Choroid plexus epithelial cell (primary cell): ENCODE results near the gene DNASE1L1.

Experiments used
- DNase-seq: peaks from one replicate; pipeline ENCODE4 v3.0.0-alpha.2; 2010; ENCODE audit warnings: low read depth
- H3K4me3 ChIP-seq: 2 replicates; pipeline ENCODE4 v1.5.1; 2011; ENCODE audit warnings: low read depth, mild to moderate bottlenecking, control low read depth, low read length, moderate library complexity
- TF ChIP-seq, protein P1 (sequence below): conservative IDR thresholded peaks from 2 replicates; pipeline ENCODE4 v1.5.1; 2011; ENCODE audit warnings: low read depth, mild to moderate bottlenecking, control low read depth, inconsistent platforms, low read length, moderate library complexity

The DNASE1L1 gene

GRCh38 chrX:154379569-154379951 lies 29.5 kb downstream of the DNASE1L1 start:
- H3K4me3 ChIP-seq, result peak overlapping the region; percentile 74
- DNase-seq, result no peak
- TF ChIP-seq, protein P1, sequence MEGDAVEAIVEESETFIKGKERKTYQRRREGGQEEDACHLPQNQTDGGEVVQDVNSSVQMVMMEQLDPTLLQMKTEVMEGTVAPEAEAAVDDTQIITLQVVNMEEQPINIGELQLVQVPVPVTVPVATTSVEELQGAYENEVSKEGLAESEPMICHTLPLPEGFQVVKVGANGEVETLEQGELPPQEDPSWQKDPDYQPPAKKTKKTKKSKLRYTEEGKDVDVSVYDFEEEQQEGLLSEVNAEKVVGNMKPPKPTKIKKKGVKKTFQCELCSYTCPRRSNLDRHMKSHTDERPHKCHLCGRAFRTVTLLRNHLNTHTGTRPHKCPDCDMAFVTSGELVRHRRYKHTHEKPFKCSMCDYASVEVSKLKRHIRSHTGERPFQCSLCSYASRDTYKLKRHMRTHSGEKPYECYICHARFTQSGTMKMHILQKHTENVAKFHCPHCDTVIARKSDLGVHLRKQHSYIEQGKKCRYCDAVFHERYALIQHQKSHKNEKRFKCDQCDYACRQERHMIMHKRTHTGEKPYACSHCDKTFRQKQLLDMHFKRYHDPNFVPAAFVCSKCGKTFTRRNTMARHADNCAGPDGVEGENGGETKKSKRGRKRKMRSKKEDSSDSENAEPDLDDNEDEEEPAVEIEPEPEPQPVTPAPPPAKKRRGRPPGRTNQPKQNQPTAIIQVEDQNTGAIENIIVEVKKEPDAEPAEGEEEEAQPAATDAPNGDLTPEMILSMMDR, result no peak

- H3K4me3 ChIP-seq, result peak within 1 kb of the TSS; percentile 74
- TF ChIP-seq, protein P1, result no peak
- DNase-seq, result peak; percentile 98
These were observed 30.1 kb downstream of the DNASE1L1 start, which contains the start of gene EMD for GRCh38 chrX:154378799-154379568. EMD (plus strand) TSS chrX:154379295; CDS start chrX:154379485, 190 bp downstream.

DNA sequence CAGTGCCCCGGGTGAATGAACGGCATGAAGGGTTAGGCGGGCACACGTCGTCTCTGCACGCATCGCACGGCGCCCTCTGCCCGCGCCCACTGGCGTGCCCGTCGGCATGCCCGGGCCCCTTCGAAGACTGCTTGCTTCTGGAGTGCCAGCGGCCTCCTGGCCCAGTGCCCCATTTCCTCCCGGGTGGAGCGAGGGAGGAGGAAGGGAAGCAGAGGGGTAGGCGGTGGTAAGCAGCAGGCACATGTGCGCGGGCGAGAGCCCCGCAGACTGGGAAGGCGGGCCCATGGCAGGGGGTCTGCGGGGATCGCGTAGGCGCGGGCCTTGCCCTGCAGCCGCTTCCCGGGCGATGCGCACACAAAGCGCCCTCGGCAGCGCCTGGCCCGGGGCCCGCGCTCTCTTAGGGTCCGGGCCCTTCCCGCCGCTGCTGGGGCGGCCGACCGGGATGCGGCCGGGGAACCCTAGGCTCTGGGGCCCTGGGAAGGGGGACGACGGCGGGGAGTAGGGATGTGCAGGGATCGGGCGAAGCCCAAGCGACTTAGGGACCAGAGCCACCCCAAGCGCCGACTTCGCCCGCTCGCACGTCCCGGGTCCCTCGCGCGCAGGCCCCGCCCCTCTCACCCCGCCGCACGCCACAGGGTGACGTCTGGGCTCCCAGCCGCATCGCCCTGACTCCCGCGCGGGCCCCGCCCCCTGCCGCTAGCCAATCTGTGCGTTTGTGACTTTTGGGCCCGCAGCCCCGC lies 30.8 kb downstream of the DNASE1L1 start:
- H3K4me3 ChIP-seq, result peak overlapping the region; percentile 57
- DNase-seq, result no peak

GRCh38 chrX:154376774-154377173 lies 32.3 kb downstream of the DNASE1L1 start:
- TF ChIP-seq, protein P1, result no peak
- H3K4me3 ChIP-seq, result no peak overlapping the region
- DNase-seq, result no peak

More for the DNA sequence above, 30.8 kb downstream of the DNASE1L1 start:
- TF ChIP-seq, protein P1, result no peak

- DNase-seq, result no peak
- H3K4me3 ChIP-seq, result no peak overlapping the region
- TF ChIP-seq, protein P1, result no peak
These were observed 33.9 kb downstream of the DNASE1L1 start for GRCh38 chrX:154375156-154375504.

- no peak for DNase-seq
- H3K4me3 ChIP-seq, result peak within 1 kb of the TSS; percentile 50
- TF ChIP-seq, protein P1, result no peak
These were observed 34.5 kb downstream of the DNASE1L1 start, which contains the start of gene FLNA for GRCh38 chrX:154374313-154375155. FLNA (minus strand) TSS chrX:154374634; CDS start chrX:154371245, 3,389 bp downstream.
